GM18907 (cell line): ENCODE results near the gene SHROOM3.

Source experiments
- ATAC-seq: cut with Tn5 transposase; IDR thresholded peaks from one replicate; pipeline ENCODE4 v1.9.1; 2021; ENCODE audit warnings: mild to moderate bottlenecking, moderate library complexity; ENCODE audit not compliant: unreplicated experiment

Gene SHROOM3

GRCh38 chr4:76799140-76799539 lies 364.1 kb downstream of the SHROOM3 start:
- ATAC-seq = no peak

GRCh38 chr4:76799718-76800117 lies 364.7 kb downstream of the SHROOM3 start:
- no peak for ATAC-seq

GRCh38 chr4:76800902-76801301 lies 365.9 kb downstream of the SHROOM3 start:
- no peak for ATAC-seq

GRCh38 chr4:76801621-76802235 lies 366.7 kb downstream of the SHROOM3 start:
- ATAC-seq = no peak

GRCh38 chr4:76802236-76803021 lies 367.4 kb downstream of the SHROOM3 start:
- no peak for ATAC-seq

GRCh38 chr4:76803522-76803921 lies 368.5 kb downstream of the SHROOM3 start:
- ATAC-seq = no peak

- no peak for ATAC-seq
Measured at GRCh38 chr4:76804096-76804495, 369.1 kb downstream of the SHROOM3 start.

GRCh38 chr4:76806346-76806745 lies 371.3 kb downstream of the SHROOM3 start:
- ATAC-seq = no peak

- ATAC-seq = no peak
Measured at GRCh38 chr4:76806757-76807156, 371.7 kb downstream of the SHROOM3 start.

- ATAC-seq = no peak
Measured at GRCh38 chr4:76809594-76810305, 374.7 kb downstream of the SHROOM3 start.

GRCh38 chr4:76811604-76812412 lies 376.8 kb downstream of the SHROOM3 start:
- no peak for ATAC-seq

- no peak for ATAC-seq
Measured at GRCh38 chr4:76813070-76813469, 378.0 kb downstream of the SHROOM3 start.

GRCh38 chr4:76821641-76822040 lies 386.6 kb downstream of the SHROOM3 start:
- ATAC-seq = no peak

- ATAC-seq = no peak
Measured at GRCh38 chr4:76822303-76822702, 387.3 kb downstream of the SHROOM3 start.

- no peak for ATAC-seq
Measured at GRCh38 chr4:76823495-76823894, 388.5 kb downstream of the SHROOM3 start.

- no peak for ATAC-seq
Measured at GRCh38 chr4:76830612-76830963, 395.6 kb downstream of the SHROOM3 start.

- ATAC-seq = no peak
Measured at GRCh38 chr4:76830964-76831703, 396.1 kb downstream of the SHROOM3 start.

GRCh38 chr4:76831711-76832373 lies 396.8 kb downstream of the SHROOM3 start:
- ATAC-seq = no peak
